ENCODE data around the gene NECAB2.

- TF ChIP-seq, protein P1, sequence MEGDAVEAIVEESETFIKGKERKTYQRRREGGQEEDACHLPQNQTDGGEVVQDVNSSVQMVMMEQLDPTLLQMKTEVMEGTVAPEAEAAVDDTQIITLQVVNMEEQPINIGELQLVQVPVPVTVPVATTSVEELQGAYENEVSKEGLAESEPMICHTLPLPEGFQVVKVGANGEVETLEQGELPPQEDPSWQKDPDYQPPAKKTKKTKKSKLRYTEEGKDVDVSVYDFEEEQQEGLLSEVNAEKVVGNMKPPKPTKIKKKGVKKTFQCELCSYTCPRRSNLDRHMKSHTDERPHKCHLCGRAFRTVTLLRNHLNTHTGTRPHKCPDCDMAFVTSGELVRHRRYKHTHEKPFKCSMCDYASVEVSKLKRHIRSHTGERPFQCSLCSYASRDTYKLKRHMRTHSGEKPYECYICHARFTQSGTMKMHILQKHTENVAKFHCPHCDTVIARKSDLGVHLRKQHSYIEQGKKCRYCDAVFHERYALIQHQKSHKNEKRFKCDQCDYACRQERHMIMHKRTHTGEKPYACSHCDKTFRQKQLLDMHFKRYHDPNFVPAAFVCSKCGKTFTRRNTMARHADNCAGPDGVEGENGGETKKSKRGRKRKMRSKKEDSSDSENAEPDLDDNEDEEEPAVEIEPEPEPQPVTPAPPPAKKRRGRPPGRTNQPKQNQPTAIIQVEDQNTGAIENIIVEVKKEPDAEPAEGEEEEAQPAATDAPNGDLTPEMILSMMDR (conservative IDR thresholded peaks at IDR 0.05 in 1 of 2, IDR thresholded peaks at IDR 0.05 in 1 of 2; ENCODE audit: low read depth in 1 of 2, low read length in 2 of 2), result no peak
- TF ChIP-seq EZH2 (IDR thresholded peaks at IDR 0.05; ENCODE audit: low read length, missing control alignments), result no peak
Observed at GRCh38 chr16:84027625-84028024, 59.6 kb downstream of the NECAB2 start.

Data from fibroblast of lung (primary cell).